ENCODE results near the gene FBXO3.

DNA sequence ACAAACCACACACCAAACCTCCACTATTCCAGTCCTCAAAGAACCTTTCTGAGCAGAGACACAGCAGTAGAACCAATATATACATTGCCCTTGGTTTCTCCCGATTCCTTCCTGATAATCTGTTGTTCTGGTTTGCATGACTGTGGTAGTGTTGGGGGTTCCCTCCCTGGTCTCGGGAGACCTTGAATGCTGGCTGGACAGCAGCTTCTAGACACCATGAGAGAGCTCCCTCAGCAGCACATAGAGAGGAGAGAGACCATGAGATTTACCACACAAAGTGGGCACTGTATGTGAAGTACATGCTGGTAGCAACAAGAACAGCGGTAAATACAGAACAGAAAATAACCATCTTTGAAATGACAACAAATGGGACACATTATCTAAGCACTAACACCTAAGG lies 76.3 kb downstream of the FBXO3 start:
- TF ChIP-seq, protein P1, sequence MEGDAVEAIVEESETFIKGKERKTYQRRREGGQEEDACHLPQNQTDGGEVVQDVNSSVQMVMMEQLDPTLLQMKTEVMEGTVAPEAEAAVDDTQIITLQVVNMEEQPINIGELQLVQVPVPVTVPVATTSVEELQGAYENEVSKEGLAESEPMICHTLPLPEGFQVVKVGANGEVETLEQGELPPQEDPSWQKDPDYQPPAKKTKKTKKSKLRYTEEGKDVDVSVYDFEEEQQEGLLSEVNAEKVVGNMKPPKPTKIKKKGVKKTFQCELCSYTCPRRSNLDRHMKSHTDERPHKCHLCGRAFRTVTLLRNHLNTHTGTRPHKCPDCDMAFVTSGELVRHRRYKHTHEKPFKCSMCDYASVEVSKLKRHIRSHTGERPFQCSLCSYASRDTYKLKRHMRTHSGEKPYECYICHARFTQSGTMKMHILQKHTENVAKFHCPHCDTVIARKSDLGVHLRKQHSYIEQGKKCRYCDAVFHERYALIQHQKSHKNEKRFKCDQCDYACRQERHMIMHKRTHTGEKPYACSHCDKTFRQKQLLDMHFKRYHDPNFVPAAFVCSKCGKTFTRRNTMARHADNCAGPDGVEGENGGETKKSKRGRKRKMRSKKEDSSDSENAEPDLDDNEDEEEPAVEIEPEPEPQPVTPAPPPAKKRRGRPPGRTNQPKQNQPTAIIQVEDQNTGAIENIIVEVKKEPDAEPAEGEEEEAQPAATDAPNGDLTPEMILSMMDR (IDR thresholded peaks at IDR 0.05; ENCODE audit: low read depth, low read length, poor library complexity, severe bottlenecking) = no peak
- no peak for TF ChIP-seq EZH2phosphoT487 (IDR thresholded peaks at IDR 0.05; ENCODE audit: borderline replicate concordance, low read length)
